Lung (tissue), 12 donors: ENCODE results near the gene MRPL19. TPM values are rescaled to one million over a fixed set of nuclear protein-coding genes. Genes with fewer than 3 reads are reported as not detected.

ENCODE experiments used
- ATAC-seq: fragments of 200-7000 bp; cut with Tn5 transposase; one replicate; pipeline ENCODE4 v1.9.1; 2020; ENCODE audit warnings: moderate number of reproducible peaks; ENCODE audit not compliant: insufficient read depth, low FRiP score
- DNase-seq, 3 donors: peaks; one replicate each; pipeline ENCODE4 v3.0.0-alpha.2; 2013 to 2017
- H3K27ac ChIP-seq, 2 donors: one replicate each; pipeline ENCODE4 v1.5.1; 2013; ENCODE audit warnings: mild to moderate bottlenecking in 2 of 2, moderate library complexity in 2 of 2, control low read depth in 1 of 2, inconsistent platforms in 1 of 2, low read depth in 1 of 2, low read length in 1 of 2
- H3K27me3 ChIP-seq, 3 donors: one replicate each; pipeline ENCODE4 v1.5.1; 2013; ENCODE audit warnings: low read length in 2 of 3; ENCODE audit not compliant: control insufficient read depth in 3 of 3, insufficient read depth in 3 of 3
- H3K36me3 ChIP-seq, 4 donors: one replicate each; pipeline ENCODE4 v1.5.1; 2013; ENCODE audit warnings: low read length in 4 of 4, mild to moderate bottlenecking in 1 of 4, moderate library complexity in 1 of 4; ENCODE audit not compliant: control insufficient read depth in 4 of 4, insufficient read depth in 4 of 4
- H3K4me1 ChIP-seq, 5 donors: one replicate each; pipeline ENCODE4 v1.5.1; 2013; ENCODE audit warnings: low read length in 5 of 5, mild to moderate bottlenecking in 2 of 5, moderate library complexity in 1 of 5; ENCODE audit not compliant: control insufficient read depth in 5 of 5, insufficient read depth in 5 of 5
- H3K4me3 ChIP-seq: one replicate; pipeline ENCODE4 v1.5.1; 2013; ENCODE audit warnings: mild to moderate bottlenecking, control low read depth, moderate library complexity
- H3K9ac ChIP-seq, 2 donors: one replicate each; pipeline ENCODE4 v1.5.1; 2013; ENCODE audit warnings: low read length in 2 of 2, control low read depth in 1 of 2; ENCODE audit not compliant: insufficient read depth in 1 of 2
- H3K9me3 ChIP-seq, 4 donors: one replicate each; pipeline ENCODE4 v1.5.1; 2013; ENCODE audit warnings: low read length in 3 of 4, mild to moderate bottlenecking in 1 of 4, moderate library complexity in 1 of 4; ENCODE audit not compliant: control insufficient read depth in 4 of 4, insufficient read depth in 3 of 4
- CTCF ChIP-seq: IDR thresholded peaks from 2 replicates; pipeline ENCODE4 v1.5.1; 2012; ENCODE audit warnings: mild to moderate bottlenecking; ENCODE audit errors: control extremely low read depth, extremely low read depth
- WGBS, 2 donors: extraction: QIAGEN DNeasy Blood & Tissue Kit; methylation state at CpG; one replicate each; pipeline ENCODE4 v1.1.7; 2013; 5-methylcytosine and 5-hydroxymethylcytosine counted together
- polyA plus RNA-seq, 2 donors: library from polyadenylated mRNA; stranded (reverse); fragments of 200-250 nt; gene quantifications; one replicate each; pipeline ENCODE4 v1.2.1, GENCODE V29; 2013
- total RNA-seq, 2 donors: library from RNA; depleted of rRNA in 1 of 2; stranded (reverse); fragments of >200 nt in 1 of 2; gene quantifications; one replicate each; pipeline ENCODE4 v1.2.1, GENCODE V29; 2014 to 2021
- donor health status: control.
- donor health status: control.
- donor health status: Bipolar disorder and iron deficiency.
- donor health status: healthy.
- donor health status: DM: yes; HTN: yes; CAD: no.

Gene MRPL19
- total and polyA plus RNA-seq, 4 donors = 14.9 to 65.0 (median 33.3) TPM

GRCh38 chr2:75720525-75720924, 73.9 kb downstream of the MRPL19 start:
- H3K4me1 ChIP-seq = no peaks in the 10 kb centered on the region
- H3K36me3 ChIP-seq = no peaks in the 10 kb centered on the region
- no peak overlapping the region for H3K27ac ChIP-seq
- H3K27me3 ChIP-seq = no peaks in the 10 kb centered on the region
- WGBS, 2 donors = 91 to 92% methylated on average over 1 of the region's 1 CpG
- H3K4me3 ChIP-seq = no peak overlapping the region
- no peak overlapping the region for H3K9ac ChIP-seq
- no peaks in the 10 kb centered on the region for H3K9me3 ChIP-seq
- DNase-seq = no peak
- no peak for ATAC-seq
- no peak for TF ChIP-seq CTCF

GRCh38 chr2:75722687-75723086, 76.1 kb downstream of the MRPL19 start:
- H3K36me3 ChIP-seq = no peaks in the 10 kb centered on the region
- H3K4me1 ChIP-seq = no peaks in the 10 kb centered on the region
- TF ChIP-seq CTCF = no peak
- DNase-seq = no peak
- ATAC-seq = no peak
- no peak overlapping the region for H3K9ac ChIP-seq
- no peaks in the 10 kb centered on the region for H3K27me3 ChIP-seq
- no peak overlapping the region for H3K27ac ChIP-seq
- H3K9me3 ChIP-seq = no peaks in the 10 kb centered on the region
- no peak overlapping the region for H3K4me3 ChIP-seq

- H3K36me3 ChIP-seq = no peaks in the 10 kb centered on the region
- no peaks in the 10 kb centered on the region for H3K27me3 ChIP-seq
- no peak overlapping the region for H3K9ac ChIP-seq
- TF ChIP-seq CTCF = no peak
- no peak for ATAC-seq
- 70 to 90% methylated on average over 6 of the region's 6 CpGs for WGBS, 2 donors
- no peaks in the 10 kb centered on the region for H3K4me1 ChIP-seq
- no peak overlapping the region for H3K27ac ChIP-seq
- no peak overlapping the region for H3K4me3 ChIP-seq
- H3K9me3 ChIP-seq = peaks cover 0 to 3% (median 0%) of the 10 kb centered on the region in 4 donors
- DNase-seq = no peak
These were observed 82.2 kb downstream of the MRPL19 start for GRCh38 chr2:75728614-75729419.
